HCT116 (cell line): Measurements from ENCODE around the gene WFDC6. TPM values are rescaled to one million over a fixed set of nuclear protein-coding genes. Genes with fewer than 3 reads are reported as not detected.
A peak's percentile ranks its signal among the peaks of the same experiment; 100 is the strongest.

Experiments used
- ATAC-seq: fragments of 200-7000 bp; cut with Tn5 transposase; 2 replicates; pipeline ENCODE4 v1.9.1; 2020; ENCODE audit warnings: mild to moderate bottlenecking, moderate library complexity
- BruUV-seq: library from RNA; stranded (reverse); fragments of 400-500 nt; replicated peaks from 2 replicates; lab custom pipeline; 2021; lab: Mats Ljungman, UMichigan
- CTCF ChIA-PET: fragments of 300-600 bp; sonication (Branson Sonifier 250); formaldehyde crosslinking; loops from one replicate; lab custom pipeline; 2021; ENCODE audit warnings: antibody characterized with exemption; lab: Charles Lee
- POLR2A ChIA-PET: fragments of 300-600, 350-600 bp; sonication (Branson Sonifier 250); formaldehyde crosslinking; loops from one replicate; lab custom pipeline; 2021; ENCODE audit warnings: antibody characterized with exemption; lab: Charles Lee
- RAD21 ChIA-PET, 2 experiments: fragments of 300-600 bp; sonication (Branson Sonifier 250); formaldehyde crosslinking; loops; one replicate each; lab custom pipeline; 2023; ENCODE audit warnings: low total read pairs in 2 of 2; ENCODE audit not compliant: uncharacterized antibody in 2 of 2, unreplicated experiment in 2 of 2, low non-redundant PET in 1 of 2; lab: Charles Lee
- DNase-seq: peaks from one replicate; pipeline ENCODE4 v3.0.0-alpha.2; 2010; ENCODE audit warnings: low read depth, low spot score
- H2AFZ ChIP-seq: fragments of 200-600 bp; shearing (Covaris generic), sonication (generic); 2 replicates; pipeline ENCODE4 v1.6.1; 2017; ENCODE audit warnings: low read depth, mixed run types, mixed read lengths, antibody characterized with exemption, low read length; ENCODE audit not compliant: poor library complexity, severe bottlenecking
- H3K27ac ChIP-seq: 2 replicates; pipeline ENCODE4 v1.5.1; 2012; ENCODE audit warnings: low read depth, low read length
- H3K27me3 ChIP-seq: fragments of 200-600 bp; sonication (generic); 2 replicates; pipeline ENCODE4 v1.6.1; 2016; ENCODE audit warnings: mixed run types, low read length, mixed read lengths; ENCODE audit not compliant: insufficient read depth
- H3K36me3 ChIP-seq, 2 experiments: fragments of 200-500 bp in 1 of 2; fragments of 200-600 bp in 1 of 2; sonication (Bioruptor generic) in 1 of 2; sonication (generic) in 1 of 2; 2 replicates each; pipeline versions ENCODE4 v1.5.1 to v1.6.1; 2014 to 2016; ENCODE audit warnings: low read length in 2 of 2, inconsistent platforms in 1 of 2, mixed read lengths in 1 of 2, mixed run types in 1 of 2; ENCODE audit not compliant: insufficient read depth in 2 of 2, control insufficient read depth in 1 of 2
- H3K4me1 ChIP-seq, 2 experiments: fragments of 200-600 bp in 1 of 2; sonication (generic) in 1 of 2; 2 replicates each; pipeline versions ENCODE4 v1.5.1 to v1.6.1; 2012 to 2017; ENCODE audit warnings: low read length in 2 of 2, inconsistent platforms in 1 of 2, mild to moderate bottlenecking in 1 of 2, mixed read lengths in 1 of 2, mixed run types in 1 of 2, moderate library complexity in 1 of 2; ENCODE audit not compliant: insufficient read depth in 2 of 2, control insufficient read depth in 1 of 2
- H3K4me2 ChIP-seq: fragments of 200-600 bp; sonication (generic); 2 replicates; pipeline ENCODE4 v1.6.1; 2017; ENCODE audit warnings: mixed run types, low read length, mixed read lengths
- H3K4me3 ChIP-seq, 2 experiments: fragments of 200-600 bp in 1 of 2; sonication (generic) in 1 of 2; replicated peaks in 1 of 2; 2 replicates each; pipeline ENCODE4 v1.5.1; 2011 to 2016; ENCODE audit warnings: low read length in 2 of 2, control low read depth in 1 of 2, low read depth in 1 of 2, mild to moderate bottlenecking in 1 of 2, mixed read lengths in 1 of 2, mixed run types in 1 of 2
- H3K79me2 ChIP-seq: fragments of 200-600 bp; sonication (generic); 2 replicates; pipeline ENCODE4 v1.6.1; 2017; ENCODE audit warnings: mild to moderate bottlenecking, mixed run types, low read length, moderate library complexity, mixed read lengths; ENCODE audit not compliant: insufficient read depth
- H3K9ac ChIP-seq: fragments of 200-600 bp; sonication (generic); 2 replicates; pipeline ENCODE4 v1.6.1; 2016; ENCODE audit warnings: low read length, mixed read lengths
- H3K9me2 ChIP-seq: fragments of 200-600 bp; sonication (generic), shearing (Covaris generic); 2 replicates; pipeline ENCODE4 v1.6.1; 2017; ENCODE audit warnings: mixed run types, mild to moderate bottlenecking, moderate library complexity; ENCODE audit not compliant: insufficient read depth
- H3K9me3 ChIP-seq, 2 experiments: fragments of 200-500 bp in 1 of 2; fragments of 200-600 bp in 1 of 2; sonication (Bioruptor generic) in 1 of 2; sonication (generic) in 1 of 2; 2 replicates each; pipeline ENCODE4 v1.6.1; 2014 to 2017; ENCODE audit warnings: low read length in 2 of 2, mixed read lengths in 2 of 2, inconsistent platforms in 1 of 2, low read depth in 1 of 2, mild to moderate bottlenecking in 1 of 2, mixed run types in 1 of 2, moderate library complexity in 1 of 2; ENCODE audit not compliant: control insufficient read depth in 1 of 2, insufficient read depth in 1 of 2
- H4K20me1 ChIP-seq: fragments of 200-600 bp; sonication (generic), shearing (Covaris generic); 2 replicates; pipeline ENCODE4 v1.6.1; 2017; ENCODE audit warnings: mixed run types, mild to moderate bottlenecking, moderate library complexity; ENCODE audit not compliant: insufficient read depth
- CBX3 ChIP-seq: IDR thresholded peaks from 2 replicates; pipeline ENCODE4 v1.6.1; 2012; ENCODE audit warnings: low read depth
- CEBPB ChIP-seq: IDR thresholded peaks from 2 replicates; pipeline ENCODE4 v1.6.1; 2012; ENCODE audit warnings: low read depth
- FOSL1 ChIP-seq: IDR thresholded peaks from 2 replicates; pipeline ENCODE4 v1.6.1; 2012; ENCODE audit warnings: low read depth
- SP1 ChIP-seq: IDR thresholded peaks from 2 replicates; pipeline ENCODE4 v1.6.1; 2012; ENCODE audit warnings: low read depth
- YY1 ChIP-seq: IDR thresholded peaks from 2 replicates; pipeline ENCODE4 v1.6.1; 2011; ENCODE audit warnings: low read length, low read depth, moderate library complexity, mild to moderate bottlenecking; ENCODE audit not compliant: insufficient replicate concordance; ENCODE audit errors: extremely low read depth
- intact Hi-C: fragments of 100-400 bp; cut with micrococcal nuclease; formaldehyde crosslinking; loops from 2 replicates; pipeline ENCODE4 v1.10.0; 2022
- total RNA-seq: library from RNA; stranded (reverse); gene quantifications from one replicate; pipeline ENCODE4 v1.2.1, GENCODE V29; 2021; ENCODE audit not compliant: unreplicated experiment
- TF ChIP-seq, protein P1 (sequence below), 3 experiments: fragments of 200-600 bp in 1 of 3; sonication (generic) in 1 of 3; IDR thresholded peaks in 2 of 3; conservative IDR thresholded peaks in 1 of 3; 2 replicates each; pipeline ENCODE4 v1.5.1; 2012 to 2017; ENCODE audit warnings: low read depth in 2 of 3, low read length in 2 of 3, antibody characterized with exemption in 1 of 3, borderline replicate concordance in 1 of 3, control low read depth in 1 of 3, mild to moderate bottlenecking in 1 of 3, mixed read lengths in 1 of 3, mixed run types in 1 of 3, moderate library complexity in 1 of 3; ENCODE audit not compliant: insufficient read depth in 1 of 3
- TF ChIP-seq, protein P2 (sequence below): IDR thresholded peaks from 2 replicates; pipeline ENCODE4 v1.6.1; 2011; ENCODE audit warnings: mild to moderate bottlenecking, low read length, moderate library complexity; ENCODE audit not compliant: insufficient replicate concordance; ENCODE audit errors: extremely low read depth

Gene WFDC6
- total RNA-seq, 1 experiment from 2014 or later, result not detected

DNA sequence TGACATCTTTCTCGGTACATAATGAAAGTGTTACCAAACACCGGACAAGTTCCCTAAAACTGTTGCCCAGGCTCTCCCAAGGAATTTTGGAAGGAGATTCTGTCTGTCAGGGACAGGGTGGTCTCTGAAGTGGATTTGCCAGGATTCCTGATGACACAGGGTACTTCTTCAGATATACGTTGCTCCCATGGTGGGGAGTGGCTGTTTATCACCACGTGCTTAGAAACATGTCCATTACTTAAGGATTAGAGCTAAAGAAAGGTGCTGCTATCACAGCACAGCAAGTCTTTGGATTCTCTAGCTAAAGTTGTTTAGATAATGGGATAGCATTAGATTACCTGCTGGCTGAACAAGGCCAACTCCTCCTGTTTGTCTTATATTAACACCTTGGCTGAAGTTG is 30.2 kb downstream of the WFDC6 start (continued):
- TF ChIP-seq, protein P1, sequence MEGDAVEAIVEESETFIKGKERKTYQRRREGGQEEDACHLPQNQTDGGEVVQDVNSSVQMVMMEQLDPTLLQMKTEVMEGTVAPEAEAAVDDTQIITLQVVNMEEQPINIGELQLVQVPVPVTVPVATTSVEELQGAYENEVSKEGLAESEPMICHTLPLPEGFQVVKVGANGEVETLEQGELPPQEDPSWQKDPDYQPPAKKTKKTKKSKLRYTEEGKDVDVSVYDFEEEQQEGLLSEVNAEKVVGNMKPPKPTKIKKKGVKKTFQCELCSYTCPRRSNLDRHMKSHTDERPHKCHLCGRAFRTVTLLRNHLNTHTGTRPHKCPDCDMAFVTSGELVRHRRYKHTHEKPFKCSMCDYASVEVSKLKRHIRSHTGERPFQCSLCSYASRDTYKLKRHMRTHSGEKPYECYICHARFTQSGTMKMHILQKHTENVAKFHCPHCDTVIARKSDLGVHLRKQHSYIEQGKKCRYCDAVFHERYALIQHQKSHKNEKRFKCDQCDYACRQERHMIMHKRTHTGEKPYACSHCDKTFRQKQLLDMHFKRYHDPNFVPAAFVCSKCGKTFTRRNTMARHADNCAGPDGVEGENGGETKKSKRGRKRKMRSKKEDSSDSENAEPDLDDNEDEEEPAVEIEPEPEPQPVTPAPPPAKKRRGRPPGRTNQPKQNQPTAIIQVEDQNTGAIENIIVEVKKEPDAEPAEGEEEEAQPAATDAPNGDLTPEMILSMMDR (IDR thresholded peaks at IDR 0.05 in 2 of 3, conservative IDR thresholded peaks at IDR 0.05 in 1 of 3; ENCODE audit: borderline replicate concordance in 1 of 3, insufficient read depth in 1 of 3, low read depth in 2 of 3, low read length in 2 of 3), result no peak
- TF ChIP-seq, all 23 proteins: peak for 0

DNA sequence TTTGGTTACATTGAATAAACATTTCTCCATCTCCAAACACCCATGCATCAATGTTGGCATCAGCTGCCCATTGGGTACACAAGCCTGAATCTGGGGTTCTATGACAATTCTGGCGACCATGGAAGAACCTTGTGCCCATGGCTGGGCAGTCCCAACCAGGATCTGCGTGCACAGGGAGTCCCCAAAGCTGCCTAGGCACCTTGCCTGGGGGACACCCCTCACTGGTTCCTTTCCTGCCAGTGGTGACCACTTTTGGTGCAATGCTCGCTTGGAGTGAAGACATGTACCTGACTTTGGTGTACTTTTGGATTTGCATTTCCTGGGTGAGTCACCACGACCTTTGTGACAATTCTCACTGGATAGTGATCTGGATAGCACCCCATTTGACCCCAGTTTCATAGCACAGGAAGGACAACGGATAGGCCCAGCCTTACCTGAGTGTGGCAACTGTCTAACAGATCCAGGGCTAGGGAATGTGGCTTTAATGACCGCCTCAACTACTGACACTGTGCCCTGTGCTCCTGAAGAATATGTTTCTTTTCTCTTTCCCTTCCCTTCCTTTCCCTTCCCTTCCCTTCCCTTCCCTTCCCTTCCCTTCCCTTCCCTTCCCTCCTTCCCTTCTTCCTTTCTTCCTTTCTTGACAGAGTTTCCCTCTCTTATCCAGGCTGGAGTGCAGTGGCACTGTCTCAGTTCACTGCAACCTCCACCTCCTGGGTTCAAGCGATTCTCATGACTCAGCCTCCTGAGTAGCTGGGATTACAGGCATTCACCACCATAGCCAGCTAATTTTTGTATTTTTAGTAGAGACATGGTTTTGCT is 31.0 kb downstream of the WFDC6 start:
- RAD21 ChIA-PET, result no interaction called here

More for the DNA sequence above, 31.0 kb downstream of the WFDC6 start:
- ATAC-seq (no peak), DNase-seq (no peak)
- Histone ChIP-seq H3K27me3 (0 out of 2 replicates have a peak, but pooled peaks cover 2% of the 10 kb centered on the region), H3K4me2 (peak overlapping the region; percentile 52), H3K36me3 (no peaks in the 10 kb centered on the region), H3K4me3 (no peak overlapping the region), H3K9ac (no peak overlapping the region), H4K20me1 (no peaks in the 10 kb centered on the region), H2AFZ (no peak overlapping the region), H3K79me2 (no peaks in the 10 kb centered on the region), H3K9me2 (no peaks in the 10 kb centered on the region), H3K9me3 (no peaks in the 10 kb centered on the region), H3K4me1 (peaks cover 0 to 19% of the 10 kb centered on the region in 2 experiments; a peak in 2 of 4 replicates), H3K27ac (no peak overlapping the region)
- TF ChIP-seq, protein P2, sequence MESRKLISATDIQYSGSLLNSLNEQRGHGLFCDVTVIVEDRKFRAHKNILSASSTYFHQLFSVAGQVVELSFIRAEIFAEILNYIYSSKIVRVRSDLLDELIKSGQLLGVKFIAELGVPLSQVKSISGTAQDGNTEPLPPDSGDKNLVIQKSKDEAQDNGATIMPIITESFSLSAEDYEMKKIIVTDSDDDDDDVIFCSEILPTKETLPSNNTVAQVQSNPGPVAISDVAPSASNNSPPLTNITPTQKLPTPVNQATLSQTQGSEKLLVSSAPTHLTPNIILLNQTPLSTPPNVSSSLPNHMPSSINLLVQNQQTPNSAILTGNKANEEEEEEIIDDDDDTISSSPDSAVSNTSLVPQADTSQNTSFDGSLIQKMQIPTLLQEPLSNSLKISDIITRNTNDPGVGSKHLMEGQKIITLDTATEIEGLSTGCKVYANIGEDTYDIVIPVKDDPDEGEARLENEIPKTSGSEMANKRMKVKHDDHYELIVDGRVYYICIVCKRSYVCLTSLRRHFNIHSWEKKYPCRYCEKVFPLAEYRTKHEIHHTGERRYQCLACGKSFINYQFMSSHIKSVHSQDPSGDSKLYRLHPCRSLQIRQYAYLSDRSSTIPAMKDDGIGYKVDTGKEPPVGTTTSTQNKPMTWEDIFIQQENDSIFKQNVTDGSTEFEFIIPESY, result no peak
- TF ChIP-seq FOSL1, result 0 out of 2 replicates have a peak, but pooled peaks have one; percentile 18
- no peak for TF ChIP-seq YY1
- no peak for TF ChIP-seq CEBPB
- TF ChIP-seq, protein P1 (IDR thresholded peaks at IDR 0.05 in 2 of 3, conservative IDR thresholded peaks at IDR 0.05 in 1 of 3; ENCODE audit: borderline replicate concordance in 1 of 3, insufficient read depth in 1 of 3, low read depth in 2 of 3, low read length in 2 of 3), result no peak
- TF ChIP-seq SP1, result no peak
- no peak for TF ChIP-seq CBX3
- CTCF ChIA-PET, result no interaction called here
- no TSS peak for BruUV-seq
- POLR2A ChIA-PET, result no interaction called here
- intact Hi-C loops, result no loop called here
